Liver (tissue), 9 donors: Measurements from ENCODE around the gene LIPJ. TPM values are rescaled to one million over a fixed set of nuclear protein-coding genes. Genes with fewer than 3 reads are reported as not detected.

Experiments used
- DNase-seq: peaks from one replicate; pipeline ENCODE4 v3.0.0-alpha.2; 2017; ENCODE audit warnings: low spot score
- H3K27ac ChIP-seq, 2 donors: one replicate each; pipeline ENCODE4 v1.7.0; 2013; ENCODE audit warnings: inconsistent platforms in 2 of 2, low read length in 2 of 2, control low read depth in 1 of 2, low read depth in 1 of 2, mild to moderate bottlenecking in 1 of 2
- H3K27me3 ChIP-seq, 4 donors: one replicate each; pipeline versions ENCODE4 v1.6.1 to v1.7.0; 2013; ENCODE audit warnings: low read length in 3 of 4, inconsistent platforms in 1 of 4, mild to moderate bottlenecking in 1 of 4, moderate library complexity in 1 of 4; ENCODE audit not compliant: control insufficient read depth in 4 of 4, insufficient read depth in 4 of 4
- H3K36me3 ChIP-seq, 4 donors: one replicate each; pipeline versions ENCODE4 v1.6.1 to v1.7.0; 2013; ENCODE audit warnings: low read length in 3 of 4, mild to moderate bottlenecking in 3 of 4, low read depth in 1 of 4, moderate library complexity in 1 of 4; ENCODE audit not compliant: control insufficient read depth in 4 of 4, insufficient read depth in 3 of 4
- H3K4me1 ChIP-seq, 4 donors: one replicate each; pipeline versions ENCODE4 v1.6.1 to v1.7.0; 2013; ENCODE audit warnings: low read length in 3 of 4, mild to moderate bottlenecking in 3 of 4, moderate library complexity in 1 of 4; ENCODE audit not compliant: control insufficient read depth in 4 of 4, insufficient read depth in 4 of 4
- H3K4me3 ChIP-seq, 3 donors: one replicate each; pipeline versions ENCODE4 v1.6.1 to v1.7.0; 2013; ENCODE audit warnings: low read length in 3 of 3, control low read depth in 1 of 3, low read depth in 1 of 3, mild to moderate bottlenecking in 1 of 3
- H3K9ac ChIP-seq, 2 donors: one replicate each; pipeline ENCODE4 v1.7.0; 2013; ENCODE audit warnings: low read length in 2 of 2, mild to moderate bottlenecking in 2 of 2, moderate library complexity in 2 of 2, control low read depth in 1 of 2, low read depth in 1 of 2
- H3K9me3 ChIP-seq, 4 donors: one replicate each; pipeline versions ENCODE4 v1.6.1 to v1.7.0; 2013; ENCODE audit warnings: low read length in 3 of 4; ENCODE audit not compliant: control insufficient read depth in 4 of 4
- EGR1 ChIP-seq, 2 donors: IDR thresholded peaks; 2 replicates each; pipeline ENCODE4 v1.6.1; 2016 to 2018; ENCODE audit warnings: antibody characterized with exemption in 2 of 2, low read depth in 2 of 2
- FOXA1 ChIP-seq: IDR thresholded peaks from 2 replicates; pipeline ENCODE4 v1.6.1; 2016; ENCODE audit warnings: antibody characterized with exemption
- FOXA2 ChIP-seq: IDR thresholded peaks from 2 replicates; pipeline ENCODE4 v1.6.1; 2016; ENCODE audit warnings: antibody characterized with exemption
- GABPA ChIP-seq, 2 donors: IDR thresholded peaks in 1 of 2; conservative IDR thresholded peaks in 1 of 2; 2 replicates each; pipeline ENCODE4 v1.6.1; 2016; ENCODE audit warnings: antibody characterized with exemption in 2 of 2, mild to moderate bottlenecking in 1 of 2, moderate library complexity in 1 of 2
- HNF4A ChIP-seq, 2 donors: conservative IDR thresholded peaks; 2 replicates each; pipeline ENCODE4 v1.6.1; 2016; ENCODE audit warnings: antibody characterized with exemption in 2 of 2, mild to moderate bottlenecking in 2 of 2
- HNF4G ChIP-seq: IDR thresholded peaks from 2 replicates; pipeline ENCODE4 v1.6.1; 2016; ENCODE audit warnings: antibody characterized with exemption
- JUND ChIP-seq, 2 donors: IDR thresholded peaks; 2 replicates each; pipeline ENCODE4 v1.6.1; 2016; ENCODE audit warnings: antibody characterized with exemption in 2 of 2
- NR2F2 ChIP-seq: IDR thresholded peaks from 2 replicates; pipeline ENCODE4 v1.6.1; 2016; ENCODE audit warnings: antibody characterized with exemption
- RAD21 ChIP-seq, 2 donors: IDR thresholded peaks; 2 replicates each; pipeline ENCODE4 v1.6.1; 2016; ENCODE audit warnings: antibody characterized with exemption in 2 of 2, mild to moderate bottlenecking in 2 of 2
- RXRA ChIP-seq, 2 donors: IDR thresholded peaks; 2 replicates each; pipeline ENCODE4 v1.6.1; 2017 to 2018; ENCODE audit warnings: antibody characterized with exemption in 2 of 2, mild to moderate bottlenecking in 1 of 2
- SP1 ChIP-seq: IDR thresholded peaks from 2 replicates; pipeline ENCODE4 v1.6.1; 2018; ENCODE audit warnings: antibody characterized with exemption, mild to moderate bottlenecking
- TAF1 ChIP-seq: conservative IDR thresholded peaks from 2 replicates; pipeline ENCODE4 v1.6.1; 2016; ENCODE audit warnings: antibody characterized with exemption, mild to moderate bottlenecking
- YY1 ChIP-seq: IDR thresholded peaks from 2 replicates; pipeline ENCODE4 v1.6.1; 2016; ENCODE audit warnings: antibody characterized with exemption, mild to moderate bottlenecking
- WGBS: extraction: QIAGEN DNeasy Blood & Tissue Kit; methylation state at CpG from one replicate; pipeline ENCODE4 v1.1.7; 2013; 5-methylcytosine and 5-hydroxymethylcytosine counted together
- polyA plus RNA-seq, 2 donors: library from polyadenylated mRNA; stranded (reverse) in 1 of 2; unstranded in 1 of 2; fragments of 200-250 nt in 1 of 2; fragments of >200 nt in 1 of 2; fragmentation: Nextera tagmentation in 1 of 2; extraction: Ambion mirVana in 1 of 2; gene quantifications; one replicate each; pipeline versions ENCODE4 v1.2.1 to v1.2.3, GENCODE V29; 2013 to 2015
- total RNA-seq, 2 donors: library from RNA; depleted of rRNA; stranded (reverse); fragments of >200 nt; gene quantifications; one replicate each; pipeline ENCODE4 v1.2.3, GENCODE V29; 2014
- TF ChIP-seq, protein P1 (sequence below): IDR thresholded peaks from 2 replicates; pipeline ENCODE4 v1.6.1; 2016; ENCODE audit warnings: antibody characterized with exemption
- TF ChIP-seq, protein P2 (sequence below): IDR thresholded peaks from 2 replicates; pipeline ENCODE4 v1.6.1; 2016; ENCODE audit warnings: antibody characterized with exemption, mild to moderate bottlenecking
- TF ChIP-seq, protein P3 (sequence below): fragments of 150-350 bp; IDR thresholded peaks from 2 replicates; pipeline ENCODE4 v1.5.1; 2017; ENCODE audit warnings: improper control_type of control experiment, low read depth, low read length; ENCODE audit not compliant: missing input control
- TF ChIP-seq, protein P4 (sequence below): IDR thresholded peaks from 2 replicates; pipeline ENCODE4 v1.6.1; 2016; ENCODE audit warnings: antibody characterized with exemption
- TF ChIP-seq, protein P5 (sequence below): IDR thresholded peaks from 2 replicates; pipeline ENCODE4 v1.6.1; 2016; ENCODE audit warnings: antibody characterized with exemption
- donor health status: healthy.
- donor health status: healthy.
- donor health status: healthy.
- donor health status: healthy.
- donor health status: healthy.

The LIPJ gene
- total and polyA plus RNA-seq, 4 donors, result 0.01 to 0.17 (median 0.11) TPM; not detected in 1

DNA sequence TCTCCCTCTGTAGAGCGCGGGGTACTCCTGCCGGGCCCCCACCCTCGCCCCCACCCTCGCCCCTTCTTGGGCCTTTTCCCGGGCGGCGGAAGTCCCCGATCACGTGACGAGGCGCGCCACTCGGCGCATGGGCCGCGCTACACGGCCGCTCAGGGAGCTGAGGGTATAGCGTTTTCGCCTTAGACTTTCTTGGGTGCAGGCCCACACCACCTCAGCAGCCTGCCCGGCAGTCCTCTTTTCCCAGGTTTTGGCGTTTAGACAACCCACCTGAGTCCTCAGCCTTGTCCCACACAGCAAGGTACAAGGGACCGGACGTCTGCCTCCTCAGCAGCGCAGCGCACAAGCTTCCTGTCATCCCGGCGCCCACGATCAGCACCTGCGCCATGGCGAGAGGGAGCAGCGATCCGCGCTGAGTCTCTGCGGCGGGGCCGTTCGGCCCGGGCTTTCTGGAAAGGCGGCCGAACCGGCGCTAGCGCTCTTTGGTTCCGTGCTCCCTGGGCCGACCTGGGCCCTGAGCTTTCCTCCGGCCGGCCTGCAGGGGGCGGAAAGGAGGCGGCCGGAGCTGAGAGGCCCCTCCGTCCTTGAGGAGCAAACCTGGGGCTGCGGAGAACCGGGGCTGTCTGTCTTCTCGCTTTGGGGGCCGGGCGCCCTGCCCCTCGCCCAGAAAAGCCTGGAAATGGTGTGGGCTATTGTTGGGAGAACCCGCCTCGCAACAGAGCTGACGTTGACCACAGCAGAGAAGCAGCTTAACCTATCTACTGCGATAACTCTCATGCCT is 3.6 kb upstream of the LIPJ start, which contains the start of gene RNLS (continued):
- TF ChIP-seq, protein P1, sequence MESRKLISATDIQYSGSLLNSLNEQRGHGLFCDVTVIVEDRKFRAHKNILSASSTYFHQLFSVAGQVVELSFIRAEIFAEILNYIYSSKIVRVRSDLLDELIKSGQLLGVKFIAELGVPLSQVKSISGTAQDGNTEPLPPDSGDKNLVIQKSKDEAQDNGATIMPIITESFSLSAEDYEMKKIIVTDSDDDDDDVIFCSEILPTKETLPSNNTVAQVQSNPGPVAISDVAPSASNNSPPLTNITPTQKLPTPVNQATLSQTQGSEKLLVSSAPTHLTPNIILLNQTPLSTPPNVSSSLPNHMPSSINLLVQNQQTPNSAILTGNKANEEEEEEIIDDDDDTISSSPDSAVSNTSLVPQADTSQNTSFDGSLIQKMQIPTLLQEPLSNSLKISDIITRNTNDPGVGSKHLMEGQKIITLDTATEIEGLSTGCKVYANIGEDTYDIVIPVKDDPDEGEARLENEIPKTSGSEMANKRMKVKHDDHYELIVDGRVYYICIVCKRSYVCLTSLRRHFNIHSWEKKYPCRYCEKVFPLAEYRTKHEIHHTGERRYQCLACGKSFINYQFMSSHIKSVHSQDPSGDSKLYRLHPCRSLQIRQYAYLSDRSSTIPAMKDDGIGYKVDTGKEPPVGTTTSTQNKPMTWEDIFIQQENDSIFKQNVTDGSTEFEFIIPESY, result no peak
- TF ChIP-seq, protein P2, sequence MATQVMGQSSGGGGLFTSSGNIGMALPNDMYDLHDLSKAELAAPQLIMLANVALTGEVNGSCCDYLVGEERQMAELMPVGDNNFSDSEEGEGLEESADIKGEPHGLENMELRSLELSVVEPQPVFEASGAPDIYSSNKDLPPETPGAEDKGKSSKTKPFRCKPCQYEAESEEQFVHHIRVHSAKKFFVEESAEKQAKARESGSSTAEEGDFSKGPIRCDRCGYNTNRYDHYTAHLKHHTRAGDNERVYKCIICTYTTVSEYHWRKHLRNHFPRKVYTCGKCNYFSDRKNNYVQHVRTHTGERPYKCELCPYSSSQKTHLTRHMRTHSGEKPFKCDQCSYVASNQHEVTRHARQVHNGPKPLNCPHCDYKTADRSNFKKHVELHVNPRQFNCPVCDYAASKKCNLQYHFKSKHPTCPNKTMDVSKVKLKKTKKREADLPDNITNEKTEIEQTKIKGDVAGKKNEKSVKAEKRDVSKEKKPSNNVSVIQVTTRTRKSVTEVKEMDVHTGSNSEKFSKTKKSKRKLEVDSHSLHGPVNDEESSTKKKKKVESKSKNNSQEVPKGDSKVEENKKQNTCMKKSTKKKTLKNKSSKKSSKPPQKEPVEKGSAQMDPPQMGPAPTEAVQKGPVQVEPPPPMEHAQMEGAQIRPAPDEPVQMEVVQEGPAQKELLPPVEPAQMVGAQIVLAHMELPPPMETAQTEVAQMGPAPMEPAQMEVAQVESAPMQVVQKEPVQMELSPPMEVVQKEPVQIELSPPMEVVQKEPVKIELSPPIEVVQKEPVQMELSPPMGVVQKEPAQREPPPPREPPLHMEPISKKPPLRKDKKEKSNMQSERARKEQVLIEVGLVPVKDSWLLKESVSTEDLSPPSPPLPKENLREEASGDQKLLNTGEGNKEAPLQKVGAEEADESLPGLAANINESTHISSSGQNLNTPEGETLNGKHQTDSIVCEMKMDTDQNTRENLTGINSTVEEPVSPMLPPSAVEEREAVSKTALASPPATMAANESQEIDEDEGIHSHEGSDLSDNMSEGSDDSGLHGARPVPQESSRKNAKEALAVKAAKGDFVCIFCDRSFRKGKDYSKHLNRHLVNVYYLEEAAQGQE, result peak; percentile 37
- TF ChIP-seq EGR1 (IDR thresholded peaks at IDR 0.05; ENCODE audit: low read depth in 2 of 2) (no peak), HNF4A (conservative IDR thresholded peaks at IDR 0.05) (no peak), FOXA1 (no peak)

DNA sequence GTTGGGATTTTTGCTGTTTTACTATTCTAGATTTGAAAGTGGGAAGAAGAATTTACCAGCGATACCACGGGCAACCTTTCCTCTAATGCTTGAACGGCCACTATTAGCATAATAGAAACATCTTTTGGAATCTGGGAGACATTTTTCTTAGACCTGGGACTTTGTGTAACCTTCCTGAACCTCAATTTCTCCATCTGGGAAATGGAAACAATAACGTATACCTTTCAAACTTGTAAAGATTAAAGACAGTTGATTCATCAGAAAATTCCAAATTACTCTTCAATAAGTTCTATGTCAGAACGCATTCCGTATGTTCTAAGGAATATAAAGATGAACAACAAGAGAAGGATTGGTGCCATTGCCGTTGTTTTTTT is 3.0 kb upstream of the LIPJ start:
- TF ChIP-seq HNF4G, result no peak
- no peak for TF ChIP-seq FOXA1
- no peak for TF ChIP-seq EGR1 (IDR thresholded peaks at IDR 0.05; ENCODE audit: low read depth in 2 of 2)
- TF ChIP-seq, protein P1, result no peak
- TF ChIP-seq JUND (IDR thresholded peaks at IDR 0.05), result no peak
- no peak for TF ChIP-seq HNF4A (conservative IDR thresholded peaks at IDR 0.05)
- no peak for TF ChIP-seq TAF1
- no peak for TF ChIP-seq YY1
- no peak for TF ChIP-seq RXRA (IDR thresholded peaks at IDR 0.05)
- TF ChIP-seq, protein P3, sequence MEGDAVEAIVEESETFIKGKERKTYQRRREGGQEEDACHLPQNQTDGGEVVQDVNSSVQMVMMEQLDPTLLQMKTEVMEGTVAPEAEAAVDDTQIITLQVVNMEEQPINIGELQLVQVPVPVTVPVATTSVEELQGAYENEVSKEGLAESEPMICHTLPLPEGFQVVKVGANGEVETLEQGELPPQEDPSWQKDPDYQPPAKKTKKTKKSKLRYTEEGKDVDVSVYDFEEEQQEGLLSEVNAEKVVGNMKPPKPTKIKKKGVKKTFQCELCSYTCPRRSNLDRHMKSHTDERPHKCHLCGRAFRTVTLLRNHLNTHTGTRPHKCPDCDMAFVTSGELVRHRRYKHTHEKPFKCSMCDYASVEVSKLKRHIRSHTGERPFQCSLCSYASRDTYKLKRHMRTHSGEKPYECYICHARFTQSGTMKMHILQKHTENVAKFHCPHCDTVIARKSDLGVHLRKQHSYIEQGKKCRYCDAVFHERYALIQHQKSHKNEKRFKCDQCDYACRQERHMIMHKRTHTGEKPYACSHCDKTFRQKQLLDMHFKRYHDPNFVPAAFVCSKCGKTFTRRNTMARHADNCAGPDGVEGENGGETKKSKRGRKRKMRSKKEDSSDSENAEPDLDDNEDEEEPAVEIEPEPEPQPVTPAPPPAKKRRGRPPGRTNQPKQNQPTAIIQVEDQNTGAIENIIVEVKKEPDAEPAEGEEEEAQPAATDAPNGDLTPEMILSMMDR, result no peak
- TF ChIP-seq SP1, result no peak
- TF ChIP-seq FOXA2, result no peak
- TF ChIP-seq, protein P4, sequence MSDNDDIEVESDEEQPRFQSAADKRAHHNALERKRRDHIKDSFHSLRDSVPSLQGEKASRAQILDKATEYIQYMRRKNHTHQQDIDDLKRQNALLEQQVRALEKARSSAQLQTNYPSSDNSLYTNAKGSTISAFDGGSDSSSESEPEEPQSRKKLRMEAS, result no peak
- TF ChIP-seq, protein P2, result no peak
- TF ChIP-seq, protein P5, sequence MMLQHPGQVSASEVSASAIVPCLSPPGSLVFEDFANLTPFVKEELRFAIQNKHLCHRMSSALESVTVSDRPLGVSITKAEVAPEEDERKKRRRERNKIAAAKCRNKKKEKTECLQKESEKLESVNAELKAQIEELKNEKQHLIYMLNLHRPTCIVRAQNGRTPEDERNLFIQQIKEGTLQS, result no peak
- no peak for TF ChIP-seq NR2F2
- no peak for TF ChIP-seq GABPA (IDR thresholded peaks at IDR 0.05 in 1 of 2, conservative IDR thresholded peaks at IDR 0.05 in 1 of 2)
- no peak for TF ChIP-seq RAD21 (IDR thresholded peaks at IDR 0.05)
- Histone ChIP-seq H3K4me1 (peaks cover 0 to 10% (median 5%) of the 10 kb centered on the region in 4 donors), H3K27me3 (no peaks in the 10 kb centered on the region), H3K36me3 (no peaks in the 10 kb centered on the region), H3K27ac (peak overlapping the region; percentile 91 to 95), H3K9me3 (no peaks in the 10 kb centered on the region), H3K9ac (peak overlapping the region; percentile 95 to 96), H3K4me3 (peak overlapping the region; percentile 19 to 84 (median 63))
- DNase-seq, result no peak
- WGBS, result 58% methylated on average over 7 of the region's 7 CpGs
